GM12878 (cell line): ENCODE data around the gene COMMD6. TPM values are rescaled to one million over a fixed set of nuclear protein-coding genes. Genes with fewer than 3 reads are reported as not detected.

Source experiments
- ATAC-seq: fragments of 200-7000 bp; cut with Tn5 transposase; 3 replicates; pipeline ENCODE4 v1.9.1; 2020; ENCODE audit warnings: mild to moderate bottlenecking, moderate library complexity
- BruUV-seq: library from RNA; stranded (reverse); fragments of 400-500 nt; replicated peaks from 2 replicates; lab custom pipeline; 2021; lab: Mats Ljungman, UMichigan
- CTCF ChIA-PET: fragments of 300-600 bp; sonication (Branson Sonifier 250); formaldehyde crosslinking; extraction: SDS; loops from one replicate; lab custom pipeline; 2021; ENCODE audit warnings: inconsistent platforms; lab: Yijun Ruan, JAX
- POLR2A ChIA-PET: fragments of 350-600 bp; formaldehyde crosslinking; extraction: SDS; loops from one replicate; lab custom pipeline; 2021; ENCODE audit warnings: inconsistent platforms; lab: Charles Lee
- RAD21 ChIA-PET: fragments of 300-600 bp; sonication (Branson Sonifier 250); formaldehyde crosslinking; loops from one replicate; lab custom pipeline; 2023; ENCODE audit warnings: antibody characterized with exemption; ENCODE audit not compliant: unreplicated experiment; lab: Charles Lee
- SMC1A ChIA-PET: fragments of 300-600 bp; sonication (Branson Sonifier 250); formaldehyde crosslinking; loops from one replicate; lab custom pipeline; 2023; ENCODE audit not compliant: unreplicated experiment, uncharacterized antibody; lab: Charles Lee
- DNase-seq: peaks from one replicate; pipeline ENCODE4 v3.0.0-alpha.2; 2011; ENCODE audit warnings: low read depth, low spot score
- FAIRE-seq: peaks from 3 replicates; lab custom pipeline; 2011; peaks lifted over from hg19 to GRCh38; lab: Jason Lieb, UNC
- H2AFZ ChIP-seq: 2 replicates; pipeline ENCODE4 v1.6.0; 2011; ENCODE audit warnings: low read depth, low read length, control low read depth; ENCODE audit not compliant: control insufficient read depth
- H3K27ac ChIP-seq: 2 replicates; pipeline ENCODE4 v1.5.1; 2011; ENCODE audit warnings: control low read depth; ENCODE audit not compliant: control insufficient read depth, insufficient read depth
- H3K27me3 ChIP-seq, 2 experiments: replicated peaks in 1 of 2; 2 replicates each; pipeline versions ENCODE4 v1.6.0 to v1.6.1; 2011; ENCODE audit warnings: low read length in 1 of 2; ENCODE audit not compliant: control insufficient read depth in 2 of 2, insufficient read depth in 2 of 2
- H3K36me3 ChIP-seq, 2 experiments: 2 replicates each; pipeline ENCODE4 v1.5.1; 2011; ENCODE audit warnings: low read length in 1 of 2; ENCODE audit not compliant: control insufficient read depth in 2 of 2, insufficient read depth in 2 of 2
- H3K4me1 ChIP-seq: 2 replicates; pipeline ENCODE4 v1.6.1; 2011; ENCODE audit warnings: mild to moderate bottlenecking, low read length, moderate library complexity, mixed read lengths; ENCODE audit not compliant: control insufficient read depth, insufficient read depth
- H3K4me2 ChIP-seq: 2 replicates; pipeline ENCODE4 v1.6.0; 2011; ENCODE audit warnings: control low read depth; ENCODE audit not compliant: control insufficient read depth, insufficient read depth
- H3K4me3 ChIP-seq: fragments of 200-600 bp; sonication (generic); 2 replicates; pipeline ENCODE4 v1.5.1; 2016
- H3K79me2 ChIP-seq: 2 replicates; pipeline ENCODE4 v1.6.0; 2011; ENCODE audit warnings: low read length; ENCODE audit not compliant: control insufficient read depth, insufficient read depth
- H3K9ac ChIP-seq: 2 replicates; pipeline ENCODE4 v1.8.0; 2011; ENCODE audit warnings: low read length, control low read depth, mixed read lengths; ENCODE audit not compliant: control insufficient read depth, insufficient read depth
- H3K9me3 ChIP-seq: replicated peaks from 3 replicates; pipeline ENCODE4 v1.5.1; 2011; ENCODE audit warnings: mild to moderate bottlenecking, low read length; ENCODE audit not compliant: control insufficient read depth, insufficient read depth
- H4K20me1 ChIP-seq: 2 replicates; pipeline ENCODE4 v1.6.0; 2011; ENCODE audit not compliant: control insufficient read depth, insufficient read depth
- BACH1 ChIP-seq: fragments of 450-650 bp; IDR thresholded peaks from 2 replicates; pipeline ENCODE4 v1.6.1; 2017; ENCODE audit warnings: mild to moderate bottlenecking, borderline replicate concordance
- CBX5 ChIP-seq: sonication (generic); IDR thresholded peaks from 2 replicates; pipeline ENCODE4 v1.6.1; 2016; ENCODE audit warnings: low read depth, moderate library complexity, mild to moderate bottlenecking, inconsistent platforms
- CHD2 ChIP-seq: IDR thresholded peaks from 2 replicates; pipeline ENCODE4 v1.6.1; 2011; ENCODE audit warnings: low read depth, low read length, improper control_type of control experiment, borderline replicate concordance
- CREB1 ChIP-seq: IDR thresholded peaks from 2 replicates; pipeline ENCODE4 v1.6.1; 2012; ENCODE audit warnings: low read depth, mild to moderate bottlenecking, inconsistent platforms
- EED ChIP-seq: sonication (generic); IDR thresholded peaks from 2 replicates; pipeline ENCODE4 v1.6.1; 2016; ENCODE audit warnings: antibody characterized with exemption, low read depth
- HCFC1 ChIP-seq: fragments of 150-350 bp; IDR thresholded peaks from 2 replicates; pipeline ENCODE4 v1.6.1; 2014; ENCODE audit warnings: low read length
- IKZF2 ChIP-seq, 2 experiments: fragments of 450-650 bp; IDR thresholded peaks; 2 replicates each; pipeline ENCODE4 v1.6.1; 2017; ENCODE audit warnings: mild to moderate bottlenecking in 2 of 2, moderate library complexity in 2 of 2
- JUNB ChIP-seq: IDR thresholded peaks from 2 replicates; pipeline ENCODE4 v1.6.1; 2016; ENCODE audit warnings: antibody characterized with exemption, mild to moderate bottlenecking
- POLR2AphosphoS2 ChIP-seq: IDR thresholded peaks from 2 replicates; pipeline ENCODE4 v1.6.1; 2011; ENCODE audit warnings: low read depth, mild to moderate bottlenecking, low read length, improper control_type of control experiment, moderate library complexity
- WGBS: methylation state at CpG from one replicate; pipeline ENCODE4 v1.1.6; 2016; ENCODE audit warnings: low lambda C conversion rate; ENCODE audit not compliant: insufficient replicate concordance, insufficient coverage; ENCODE audit errors: missing lambda C conversion rate; 5-methylcytosine and 5-hydroxymethylcytosine counted together
- in situ Hi-C: fragments of 300-500 bp; cut with MboI; formaldehyde crosslinking; loops from 9 replicates; pipeline ENCODE4 v1.14.3; 2018; ENCODE audit warnings: mixed read lengths
- intact Hi-C: fragments of 100-400 bp; cut with micrococcal nuclease; formaldehyde crosslinking; loops from one replicate; pipeline ENCODE4 v1.14.2; 2022; ENCODE audit not compliant: unreplicated experiment
- polyA plus RNA-seq, 11 experiments: library from polyadenylated mRNA; depleted of rRNA in 4 of 11; unstranded in 6 of 11; stranded (reverse) in 5 of 11; fragments of >200 nt; fragmentation: Nextera tagmentation in 4 of 11; fragmentation: Illumina TruSeq in 1 of 11; extraction: Ambion mirVana in 4 of 11; extraction: Trizol in 1 of 11; gene quantifications; 1 replicate in 1 of 11; 2 replicates in 10 of 11; pipeline versions ENCODE4 v1.2.1 to v1.2.3, GENCODE V29; 2011 to 2016; ENCODE audit warnings: inconsistent platforms in 2 of 11, missing spikeins in 2 of 11, low read depth in 1 of 11
- total RNA-seq, 4 experiments: library from RNA; depleted of rRNA in 3 of 4; stranded (reverse); fragments of >200 nt in 3 of 4; fragmentation: Illumina TruSeq in 1 of 4; extraction: Trizol in 1 of 4; gene quantifications; 2 replicates each; pipeline versions ENCODE4 v1.2.1 to v1.2.3, GENCODE V29; 2013 to 2021
- TF ChIP-seq, protein P1 (sequence below): fragments of 450-650 bp; IDR thresholded peaks from 2 replicates; pipeline ENCODE4 v1.6.1; 2016; ENCODE audit warnings: mild to moderate bottlenecking

COMMD6 gene
- total and polyA plus RNA-seq, 10 of the 15 experiments (the other 5 are each of a cell fraction or from before 2014, with no cell fraction given) = 127 to 509 (median 247) TPM

GRCh38 chr13:75554464-75554863 is 16.8 kb upstream of the COMMD6 start:
- intact Hi-C loops = no loop called here
- H2AFZ ChIP-seq = no peak overlapping the region
- POLR2A ChIA-PET = no interaction called here

GRCh38 chr13:75550159-75550567 is 12.5 kb upstream of the COMMD6 start:
- RAD21 ChIA-PET = interaction anchor here (0.8 to 3.7 kb wide), 11 partner anchors 12 to 259 kb away, joined by 3 to 20 read pairs (median 4); partner anchors contain the start of genes COMMD6 and TBC1D4
- FAIRE-seq = peak; percentile 31
- Histone ChIP-seq H3K9ac (peak overlapping the region; percentile 89), H3K4me2 (peak overlapping the region; percentile 73), H2AFZ (peak overlapping the region; percentile 97), H3K27ac (peak overlapping the region; percentile 82), H4K20me1 (no peaks in the 10 kb centered on the region), H3K36me3 (peaks cover 0 to 4% of the 10 kb centered on the region in 2 experiments; a peak in 1 of 4 replicates), H3K79me2 (peaks cover 26% of the 10 kb centered on the region), H3K4me3 (peak overlapping the region; percentile 86), H3K27me3 (no peaks in the 10 kb centered on the region), H3K9me3 (no peaks in the 10 kb centered on the region), H3K4me1 (peaks cover 9% of the 10 kb centered on the region)
- no TSS peak for BruUV-seq
- SMC1A ChIA-PET = interaction anchor here (0.7 to 2.4 kb wide), 16 partner anchors 9 to 184 kb away, joined by 3 to 13 read pairs (median 4); partner anchors contain the start of gene COMMD6
- no peak for DNase-seq
- intact Hi-C loops = no loop called here
- POLR2A ChIA-PET = interaction anchor here (0.6 to 1.3 kb wide), 7 partner anchors 11 to 328 kb away, joined by 3 to 6 read pairs (median 5); partner anchors contain the start of gene COMMD6
- 2% methylated on average over 10 of the region's 10 CpGs for WGBS
- TF ChIP-seq HCFC1 (no peak), BACH1 (no peak), POLR2AphosphoS2 (no peak), CREB1 (0 out of 2 replicates have a peak, but pooled peaks have one; percentile 36), JUNB (0 out of 2 replicates have a peak, but pooled peaks have one; percentile 12), IKZF2 (IDR thresholded peaks at IDR 0.05) (peak; percentile 28 to 47; a peak in 2 of 4 replicates), EED (0 out of 2 replicates have a peak, but pooled peaks have one; percentile 26)
- TF ChIP-seq, protein P1, sequence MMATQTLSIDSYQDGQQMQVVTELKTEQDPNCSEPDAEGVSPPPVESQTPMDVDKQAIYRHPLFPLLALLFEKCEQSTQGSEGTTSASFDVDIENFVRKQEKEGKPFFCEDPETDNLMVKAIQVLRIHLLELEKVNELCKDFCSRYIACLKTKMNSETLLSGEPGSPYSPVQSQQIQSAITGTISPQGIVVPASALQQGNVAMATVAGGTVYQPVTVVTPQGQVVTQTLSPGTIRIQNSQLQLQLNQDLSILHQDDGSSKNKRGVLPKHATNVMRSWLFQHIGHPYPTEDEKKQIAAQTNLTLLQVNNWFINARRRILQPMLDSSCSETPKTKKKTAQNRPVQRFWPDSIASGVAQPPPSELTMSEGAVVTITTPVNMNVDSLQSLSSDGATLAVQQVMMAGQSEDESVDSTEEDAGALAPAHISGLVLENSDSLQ = no peak
- in situ Hi-C loops = no loop called here
- peak; percentile 32 for ATAC-seq
- CTCF ChIA-PET = interaction anchor here (0.6 to 3.0 kb wide), 15 partner anchors 10 to 468 kb away, joined by 3 to 23 read pairs (median 4); partner anchors contain the start of genes COMMD6 and TBC1D4

More at GRCh38 chr13:75554464-75554863, 16.8 kb upstream of the COMMD6 start:
- no peak overlapping the region for H3K4me2 ChIP-seq
- ATAC-seq = no peak
- no peak overlapping the region for H3K4me3 ChIP-seq
- 100% methylated on average over 1 of the region's 1 CpG for WGBS
- H3K27ac ChIP-seq = no peak overlapping the region
- DNase-seq = no peak
- SMC1A ChIA-PET = interaction anchor here (1.0 kb wide), 1 partner anchor 31 kb away, joined by 5 read pairs; no protein-coding TSS in a partner anchor
- BruUV-seq = no TSS peak
- H3K4me1 ChIP-seq = peaks cover 4% of the 10 kb centered on the region
- H3K9ac ChIP-seq = no peak overlapping the region
- H3K27me3 ChIP-seq = no peaks in the 10 kb centered on the region
- CTCF ChIA-PET = interaction anchor here (2.8 kb wide), 1 partner anchor 182 kb away, joined by 8 read pairs; no protein-coding TSS in a partner anchor
- no peak for TF ChIP-seq CHD2
- TF ChIP-seq CBX5 = no peak
- RAD21 ChIA-PET = no interaction called here
- FAIRE-seq = no peak
- H3K9me3 ChIP-seq = no peaks in the 10 kb centered on the region; the same call in 2 of the 3 replicates
- in situ Hi-C loops = no loop called here
- H4K20me1 ChIP-seq = no peaks in the 10 kb centered on the region
- peaks cover 29% of the 10 kb centered on the region for H3K79me2 ChIP-seq
- peaks cover 0 to 10% of the 10 kb centered on the region in 2 experiments; a peak in 2 of 4 replicates for H3K36me3 ChIP-seq
